C4-2B (cell line): ENCODE measurements around the gene GRB2.
"Not testable (repeated sequence)": the region's sequence is repeated elsewhere in the genome, so short reads cannot be mapped to it uniquely, and the experiment has no call there.

Source experiments
- H3K27ac ChIP-seq: fragments of 450-650 bp; 2 replicates; pipeline ENCODE4 v1.5.1; 2017
- ZFX ChIP-seq: fragments of 450-650 bp; IDR thresholded peaks from 2 replicates; pipeline ENCODE4 v1.6.1; 2017
- TF ChIP-seq, protein P1 (sequence below): fragments of 450-650 bp; conservative IDR thresholded peaks from 2 replicates; pipeline ENCODE4 v1.5.1; 2017; ENCODE audit warnings: mild to moderate bottlenecking

Gene GRB2

DNA sequence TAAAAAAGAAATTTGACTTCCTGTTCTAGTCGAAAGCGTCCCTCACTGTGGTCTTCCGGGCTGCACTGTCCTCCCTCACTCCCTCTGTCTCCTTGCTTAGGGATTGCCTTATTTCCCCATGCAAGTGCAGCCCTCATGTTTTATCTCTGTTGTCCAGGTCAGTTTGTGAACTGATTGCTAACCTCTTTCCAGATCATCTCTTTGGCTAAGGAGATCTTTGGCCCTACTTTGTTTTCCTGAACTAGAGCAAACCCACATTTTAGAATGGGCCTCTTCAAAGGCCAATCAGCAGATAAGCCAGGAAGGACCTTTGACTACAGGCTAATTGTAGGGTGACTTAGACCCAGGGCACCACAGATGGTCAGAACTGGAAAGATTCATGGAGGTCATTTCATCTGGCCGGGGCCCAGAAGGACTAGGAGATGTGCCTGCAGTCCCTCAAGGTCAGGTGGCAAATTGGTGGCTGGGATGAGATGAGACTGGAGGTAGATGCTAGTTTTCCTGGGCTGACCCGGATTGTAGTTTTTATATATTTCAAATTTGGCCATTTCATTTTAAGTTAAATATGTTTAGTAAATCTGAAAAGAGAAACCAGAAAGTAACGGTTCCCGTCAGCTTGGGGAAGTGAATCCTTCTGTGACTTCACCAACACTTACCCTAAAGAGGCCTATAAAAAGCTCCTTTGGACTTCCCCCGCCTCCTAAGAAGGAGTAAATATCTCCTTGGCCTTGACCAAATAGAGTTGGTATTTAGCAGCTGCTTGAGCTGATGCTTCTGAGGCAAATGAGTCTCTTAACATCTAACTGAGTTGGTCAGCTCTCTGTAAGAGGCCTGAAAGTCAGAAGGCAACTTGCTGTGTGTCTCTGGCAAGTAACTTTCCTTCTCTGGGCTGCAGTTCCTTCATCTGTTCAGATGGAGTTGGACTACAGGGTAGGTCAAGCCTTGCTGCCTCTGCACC lies 110.0 kb downstream of the GRB2 start:
- H3K27ac ChIP-seq: no peak overlapping the region
- no peak for TF ChIP-seq ZFX
- TF ChIP-seq, protein P1, sequence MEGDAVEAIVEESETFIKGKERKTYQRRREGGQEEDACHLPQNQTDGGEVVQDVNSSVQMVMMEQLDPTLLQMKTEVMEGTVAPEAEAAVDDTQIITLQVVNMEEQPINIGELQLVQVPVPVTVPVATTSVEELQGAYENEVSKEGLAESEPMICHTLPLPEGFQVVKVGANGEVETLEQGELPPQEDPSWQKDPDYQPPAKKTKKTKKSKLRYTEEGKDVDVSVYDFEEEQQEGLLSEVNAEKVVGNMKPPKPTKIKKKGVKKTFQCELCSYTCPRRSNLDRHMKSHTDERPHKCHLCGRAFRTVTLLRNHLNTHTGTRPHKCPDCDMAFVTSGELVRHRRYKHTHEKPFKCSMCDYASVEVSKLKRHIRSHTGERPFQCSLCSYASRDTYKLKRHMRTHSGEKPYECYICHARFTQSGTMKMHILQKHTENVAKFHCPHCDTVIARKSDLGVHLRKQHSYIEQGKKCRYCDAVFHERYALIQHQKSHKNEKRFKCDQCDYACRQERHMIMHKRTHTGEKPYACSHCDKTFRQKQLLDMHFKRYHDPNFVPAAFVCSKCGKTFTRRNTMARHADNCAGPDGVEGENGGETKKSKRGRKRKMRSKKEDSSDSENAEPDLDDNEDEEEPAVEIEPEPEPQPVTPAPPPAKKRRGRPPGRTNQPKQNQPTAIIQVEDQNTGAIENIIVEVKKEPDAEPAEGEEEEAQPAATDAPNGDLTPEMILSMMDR: no peak

DNA sequence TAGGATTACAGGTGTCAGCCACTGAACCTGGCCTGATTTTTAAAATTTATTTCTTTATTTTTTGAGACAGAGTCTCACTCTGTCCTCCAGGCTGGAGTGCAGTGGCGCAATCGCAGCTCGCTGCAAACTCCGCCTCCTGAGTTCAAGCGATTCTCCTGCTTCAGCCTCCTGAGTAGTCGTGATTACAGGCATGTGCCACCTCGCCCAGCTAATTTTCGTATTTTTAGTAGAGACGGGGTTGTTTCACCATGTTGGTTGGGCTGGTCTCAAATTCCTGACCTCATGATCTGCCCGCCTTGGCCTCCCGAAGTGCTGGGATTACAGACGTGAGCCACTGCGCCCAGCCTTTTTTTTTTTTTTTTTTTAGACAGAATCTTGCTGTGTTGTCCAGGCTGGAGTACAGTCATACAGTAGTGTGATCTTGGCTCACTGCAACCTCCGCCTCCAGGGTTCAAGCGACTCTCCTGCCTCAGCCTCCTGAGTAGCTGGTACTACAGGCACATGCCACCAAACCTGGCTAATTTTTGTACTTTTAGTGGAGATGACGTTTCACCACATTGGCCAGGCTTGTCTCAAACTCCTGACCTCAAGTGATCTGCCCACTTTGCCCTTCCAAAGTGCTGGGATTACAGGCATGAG lies 112.5 kb downstream of the GRB2 start:
- not testable (repeated sequence) for H3K27ac ChIP-seq

DNA sequence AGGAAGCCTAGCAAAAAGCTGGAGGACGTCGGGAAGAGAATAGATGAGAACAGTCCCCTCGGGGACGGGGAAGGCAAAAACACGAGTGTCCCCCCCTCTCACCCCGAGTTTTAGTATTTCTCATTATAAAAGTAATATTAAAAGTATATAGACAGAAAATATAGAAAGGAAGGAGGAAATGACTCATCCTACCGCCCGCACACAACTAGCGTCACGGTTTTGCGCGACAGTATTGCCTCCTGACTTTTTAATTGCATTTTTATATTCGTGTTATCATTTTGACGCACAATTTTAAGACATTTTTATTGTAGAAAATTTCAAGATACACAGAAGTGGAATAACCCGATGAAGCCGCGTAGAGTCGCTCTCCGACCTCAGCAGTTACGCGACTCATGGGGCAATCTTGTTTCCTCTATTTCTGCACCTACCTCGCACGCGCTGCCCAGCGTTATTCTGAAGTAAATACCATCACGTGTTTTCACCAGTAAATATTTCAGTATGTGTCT lies 115.6 kb downstream of the GRB2 start:
- TF ChIP-seq, protein P1: no peak
- TF ChIP-seq ZFX: no peak
- peak overlapping the region; percentile 75 for H3K27ac ChIP-seq

DNA sequence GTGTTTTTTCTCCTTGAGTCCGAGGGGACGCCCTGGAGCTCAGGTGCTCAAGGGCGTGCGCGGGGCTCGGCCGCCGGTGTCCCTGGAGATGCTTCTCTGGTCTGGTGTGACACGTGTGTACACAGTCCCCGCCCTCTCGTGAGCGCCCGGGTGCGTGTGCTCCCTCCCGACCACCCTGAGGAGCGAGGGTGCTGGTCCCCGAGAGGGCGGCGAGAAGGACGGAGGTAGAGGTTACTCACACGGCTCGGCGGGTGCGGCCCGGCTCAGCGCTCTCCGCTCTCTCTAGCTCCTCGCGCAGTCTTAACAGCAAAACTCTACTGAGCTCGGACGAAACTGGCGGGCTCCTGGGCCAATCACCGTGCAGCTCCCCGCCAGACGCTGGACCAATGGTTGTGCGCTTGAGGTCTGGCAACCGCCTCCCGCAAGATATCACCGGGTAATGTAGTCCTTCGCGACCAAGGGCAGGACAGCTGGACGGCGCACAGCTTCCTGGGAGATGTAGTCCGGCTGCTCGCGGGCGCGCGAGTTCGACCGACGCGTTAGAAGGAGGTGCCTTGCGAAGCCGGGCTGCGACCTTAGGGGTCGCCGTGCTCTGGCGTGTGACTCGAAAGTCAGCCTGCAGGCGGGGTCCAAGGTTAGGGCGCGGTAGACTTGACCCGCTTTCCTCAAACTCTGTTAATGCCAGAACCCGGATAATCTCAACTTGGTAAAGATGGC lies 116.2 kb downstream of the GRB2 start, which contains the start of gene SLC25A19:
Gene SLC25A19, minus strand, starts transcription at position 319 of the 717 bp plus-strand sequence. CDS start 2,669 bp downstream, outside the sequence.
- H3K27ac ChIP-seq: peak within 1 kb of the TSS; percentile 75
- TF ChIP-seq, protein P1: no peak
- TF ChIP-seq ZFX: no peak; the same call in 1 of the 2 replicates

DNA sequence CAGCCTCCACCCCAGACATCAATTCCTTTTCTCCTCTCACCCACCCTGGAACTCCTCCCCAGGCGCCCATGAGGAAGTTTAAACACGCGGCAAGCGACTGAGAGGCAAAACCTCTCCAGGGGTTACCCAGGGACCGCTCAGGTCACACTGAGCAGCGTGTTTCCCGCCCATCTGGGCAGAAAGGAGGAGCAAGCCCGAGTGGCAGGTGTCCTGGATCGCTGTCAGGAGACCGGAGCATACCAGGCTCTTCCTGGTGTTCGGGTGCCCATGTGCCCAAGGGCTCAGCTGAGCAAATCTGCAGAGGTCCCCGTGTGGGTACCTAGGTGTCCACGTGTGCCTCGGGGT lies 116.7 kb downstream of the GRB2 start:
- peak overlapping the region; percentile 75 for H3K27ac ChIP-seq
- TF ChIP-seq, protein P1: no peak
- no peak for TF ChIP-seq ZFX

DNA sequence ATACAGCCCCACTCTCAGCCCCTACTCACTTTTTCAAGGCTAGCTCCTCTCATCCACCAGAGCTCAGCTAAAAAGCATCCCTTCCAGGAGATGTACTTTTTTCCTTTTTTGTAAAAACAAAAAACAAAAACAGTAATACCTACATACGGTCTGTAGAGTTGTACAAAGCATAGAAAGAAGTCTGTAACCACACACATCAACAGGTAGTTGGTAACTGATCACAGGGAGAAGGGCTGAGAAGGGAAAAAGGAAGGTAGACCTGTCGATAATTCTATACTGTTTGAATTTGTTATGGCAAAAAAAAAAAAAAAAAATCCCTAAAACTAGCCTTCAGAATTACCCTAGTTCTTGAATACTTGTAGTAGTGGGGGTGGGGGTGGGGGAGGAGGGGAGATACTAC lies 117.1 kb downstream of the GRB2 start:
- H3K27ac ChIP-seq: peak overlapping the region; percentile 75
- TF ChIP-seq ZFX: no peak
- TF ChIP-seq, protein P1: no peak

DNA sequence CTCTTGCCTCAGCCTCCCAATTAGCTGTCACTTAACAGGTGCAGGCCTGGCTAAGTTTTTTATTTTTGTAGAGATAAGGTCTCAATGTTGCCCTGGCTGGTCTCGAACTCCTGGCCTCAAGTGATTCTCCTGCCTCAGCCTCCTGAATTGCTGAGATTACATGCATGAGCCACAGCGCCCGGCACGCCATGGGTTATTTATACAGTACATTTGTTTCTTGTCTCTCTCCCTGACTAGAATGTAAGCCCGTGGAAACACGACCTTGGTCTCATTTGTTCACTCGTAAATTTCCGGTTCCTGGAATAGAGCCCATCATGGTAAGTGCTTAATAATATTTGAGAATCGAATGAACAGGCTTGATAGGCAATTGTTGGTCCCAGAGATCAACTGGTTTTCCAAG lies 118.3 kb downstream of the GRB2 start:
- H3K27ac ChIP-seq: peak overlapping the region; percentile 75; the same call in 1 of the 2 replicates
- no peak for TF ChIP-seq ZFX
- TF ChIP-seq, protein P1: no peak
